IMR-90 (cell line): Measurements from ENCODE around the gene FAM98C. TPM values are rescaled to one million over a fixed set of nuclear protein-coding genes. Genes with fewer than 3 reads are reported as not detected.

Experiments used
- ATAC-seq: fragments of 200-7000 bp; cut with Tn5 transposase; 2 replicates; pipeline ENCODE4 v1.9.1; 2020; ENCODE audit warnings: low read depth, mild to moderate bottlenecking, moderate library complexity
- BruUV-seq: library from RNA; stranded (reverse); fragments of 400-500 nt; replicated peaks from 2 replicates; lab custom pipeline; 2021; lab: Mats Ljungman, UMichigan
- CTCF ChIA-PET: fragments of 300-600 bp; formaldehyde crosslinking; extraction: SDS; loops from one replicate; lab custom pipeline; 2021; ENCODE audit warnings: antibody characterized with exemption; lab: Yijun Ruan, JAX
- POLR2A ChIA-PET: fragments of 300-600 bp; sonication (Branson Sonifier 250); formaldehyde crosslinking; loops from one replicate; lab custom pipeline; 2022; ENCODE audit warnings: antibody characterized with exemption; ENCODE audit not compliant: unreplicated experiment; lab: Charles Lee
- DNase-seq: peaks from one replicate; pipeline ENCODE4 v3.0.0; 2013
- H2AFZ ChIP-seq: replicated peaks from 2 replicates; pipeline ENCODE3; 2013; ENCODE audit warnings: low read length, mild to moderate bottlenecking; ENCODE audit not compliant: poor library complexity
- H2AK5ac ChIP-seq: 2 replicates; pipeline ENCODE4 v1.6.1; 2013; ENCODE audit warnings: low read depth, low read length, inconsistent platforms
- H2AK9ac ChIP-seq: replicated peaks from 2 replicates; pipeline ENCODE3; 2013; ENCODE audit warnings: mild to moderate bottlenecking, low read depth, low read length, moderate library complexity; ENCODE audit not compliant: poor library complexity
- H2BK120ac ChIP-seq: 2 replicates; pipeline ENCODE4 v1.6.1; 2013; ENCODE audit warnings: low read depth, low read length, inconsistent platforms
- H2BK15ac ChIP-seq: 3 replicates; pipeline ENCODE4 v1.6.1; 2013; ENCODE audit warnings: low read depth, low read length, inconsistent platforms
- H2BK20ac ChIP-seq: 2 replicates; pipeline ENCODE4 v1.6.1; 2013; ENCODE audit warnings: low read depth, mild to moderate bottlenecking, inconsistent platforms, low read length, moderate library complexity
- H2BK5ac ChIP-seq: 2 replicates; pipeline ENCODE4 v1.6.1; 2013; ENCODE audit warnings: mild to moderate bottlenecking, low read depth, low read length, inconsistent platforms; ENCODE audit not compliant: poor library complexity, severe bottlenecking
- H3K14ac ChIP-seq: replicated peaks from 2 replicates; pipeline ENCODE4 v1.6.1; 2013; ENCODE audit warnings: low read depth, low read length, inconsistent platforms
- H3K18ac ChIP-seq: 2 replicates; pipeline ENCODE4 v1.6.1; 2013; ENCODE audit warnings: low read depth, low read length, control low read depth
- H3K23ac ChIP-seq: 2 replicates; pipeline ENCODE4 v1.6.1; 2013; ENCODE audit warnings: low read depth, low read length, inconsistent platforms
- H3K27ac ChIP-seq: 2 replicates; pipeline ENCODE4 v1.5.1; 2013; ENCODE audit warnings: mild to moderate bottlenecking, control low read depth, low read length; ENCODE audit not compliant: insufficient read depth
- H3K27me3 ChIP-seq: 2 replicates; pipeline ENCODE4 v1.6.1; 2013; ENCODE audit warnings: low read length; ENCODE audit not compliant: control insufficient read depth, insufficient read depth
- H3K36me3 ChIP-seq: 2 replicates; pipeline ENCODE4 v1.6.1; 2013; ENCODE audit warnings: low read length, mixed read lengths; ENCODE audit not compliant: control insufficient read depth, insufficient read depth
- H3K4ac ChIP-seq: 2 replicates; pipeline ENCODE4 v1.6.1; 2013; ENCODE audit warnings: low read depth, low read length, inconsistent platforms
- H3K4me1 ChIP-seq: 2 replicates; pipeline ENCODE4 v1.6.1; 2013; ENCODE audit warnings: low read length, mixed read lengths; ENCODE audit not compliant: control insufficient read depth, insufficient read depth
- H3K4me2 ChIP-seq: 2 replicates; pipeline ENCODE4 v1.6.1; 2013; ENCODE audit warnings: low read depth, mild to moderate bottlenecking, control low read depth, low read length, moderate library complexity
- H3K4me3 ChIP-seq: 2 replicates; pipeline ENCODE4 v1.5.1; 2013; ENCODE audit warnings: low read depth, mild to moderate bottlenecking, control low read depth, low read length, moderate library complexity; ENCODE audit not compliant: insufficient read depth
- H3K56ac ChIP-seq: 2 replicates; pipeline ENCODE4 v1.6.1; 2013; ENCODE audit warnings: low read length, inconsistent platforms; ENCODE audit not compliant: insufficient read depth; ENCODE audit errors: extremely low read depth
- H3K79me1 ChIP-seq, 2 experiments: 2 replicates each; pipeline ENCODE4 v1.6.1; 2013; ENCODE audit warnings: low read length in 2 of 2, inconsistent platforms in 1 of 2, low read depth in 1 of 2
- H3K9ac ChIP-seq: 2 replicates; pipeline ENCODE4 v1.6.1; 2013; ENCODE audit warnings: low read depth, low read length, control low read depth
- H3K9me1 ChIP-seq: 2 replicates; pipeline ENCODE4 v1.6.1; 2013; ENCODE audit warnings: low read length, inconsistent platforms; ENCODE audit not compliant: insufficient read depth
- H3K9me3 ChIP-seq: 2 replicates; pipeline ENCODE4 v1.6.1; 2013; ENCODE audit warnings: low read length; ENCODE audit not compliant: control insufficient read depth, insufficient read depth
- H4K20me1 ChIP-seq: 2 replicates; pipeline ENCODE4 v1.6.1; 2013; ENCODE audit warnings: low read length, inconsistent platforms; ENCODE audit not compliant: insufficient read depth
- H4K5ac ChIP-seq: 2 replicates; pipeline ENCODE4 v1.6.1; 2013; ENCODE audit warnings: mild to moderate bottlenecking, low read depth, low read length, control low read depth
- H4K8ac ChIP-seq, 2 experiments: 2 replicates each; pipeline ENCODE4 v1.6.1; 2013; ENCODE audit warnings: low read depth in 2 of 2, low read length in 2 of 2, control low read depth in 1 of 2, inconsistent platforms in 1 of 2
- H4K91ac ChIP-seq: 2 replicates; pipeline ENCODE4 v1.6.1; 2013; ENCODE audit warnings: low read depth, low read length, inconsistent platforms; ENCODE audit not compliant: insufficient read depth
- BHLHE40 ChIP-seq: fragments of 150-350 bp; IDR thresholded peaks from 2 replicates; pipeline ENCODE4 v1.6.1; 2016; ENCODE audit warnings: mild to moderate bottlenecking, low read depth, low read length
- CEBPB ChIP-seq: IDR thresholded peaks from 2 replicates; pipeline ENCODE4 v1.6.1; 2012; ENCODE audit warnings: low read depth, low read length, improper control_type of control experiment
- CHD1 ChIP-seq: IDR thresholded peaks from 2 replicates; pipeline ENCODE4 v1.6.1; 2012; ENCODE audit warnings: low read depth, low read length, improper control_type of control experiment
- CTCF ChIP-seq: conservative IDR thresholded peaks from 2 replicates; pipeline ENCODE4 v1.5.1; 2012; ENCODE audit warnings: mild to moderate bottlenecking, low read depth, low read length, improper control_type of control experiment
- ELK1 ChIP-seq: fragments of 150-350 bp; IDR thresholded peaks from 2 replicates; pipeline ENCODE4 v1.6.1; 2016; ENCODE audit warnings: low read depth, mild to moderate bottlenecking, low read length, moderate library complexity, borderline replicate concordance
- MAFK ChIP-seq: IDR thresholded peaks from 2 replicates; pipeline ENCODE4 v1.6.1; 2012; ENCODE audit warnings: low read depth, low read length, improper control_type of control experiment
- MAZ ChIP-seq: IDR thresholded peaks from 2 replicates; pipeline ENCODE4 v1.6.1; 2012; ENCODE audit warnings: low read depth, mild to moderate bottlenecking, low read length, improper control_type of control experiment, moderate library complexity, borderline replicate concordance
- MXI1 ChIP-seq: IDR thresholded peaks from 2 replicates; pipeline ENCODE4 v1.6.1; 2012; ENCODE audit warnings: low read depth, mild to moderate bottlenecking, low read length, moderate library complexity, borderline replicate concordance
- NFE2L2 ChIP-seq: fragments of 150-350 bp; IDR thresholded peaks from 2 replicates; pipeline ENCODE4 v1.6.1; 2016; ENCODE audit warnings: low read depth, mild to moderate bottlenecking, low read length
- POLR2A ChIP-seq: IDR thresholded peaks from 2 replicates; pipeline ENCODE4 v1.6.1; 2012; ENCODE audit warnings: mild to moderate bottlenecking, low read depth, low read length
- RAD21 ChIP-seq: IDR thresholded peaks from 2 replicates; pipeline ENCODE4 v1.6.1; 2012; ENCODE audit warnings: low read length, improper control_type of control experiment
- RCOR1 ChIP-seq: IDR thresholded peaks from 2 replicates; pipeline ENCODE4 v1.6.1; 2012; ENCODE audit warnings: mild to moderate bottlenecking, low read length, improper control_type of control experiment; ENCODE audit not compliant: insufficient replicate concordance
- RFX5 ChIP-seq: IDR thresholded peaks from 2 replicates; pipeline ENCODE4 v1.8.0; 2012; ENCODE audit warnings: low read depth, mild to moderate bottlenecking, low read length, moderate library complexity
- SMC3 ChIP-seq: fragments of 150-350 bp; IDR thresholded peaks from 2 replicates; pipeline ENCODE4 v1.6.1; 2016; ENCODE audit warnings: low read depth, mild to moderate bottlenecking, antibody characterized with exemption, low read length, moderate library complexity
- USF2 ChIP-seq: fragments of 150-350 bp; IDR thresholded peaks from 2 replicates; pipeline ENCODE4 v1.6.1; 2017; ENCODE audit warnings: mild to moderate bottlenecking, antibody characterized with exemption, low read length, low read depth
- WGBS, 2 experiments: methylation state at CpG; one replicate each; pipeline versions ENCODE4 v1.1.5 to v1.1.7; 2013; ENCODE audit warnings: missing lambda C conversion rate in 2 of 2; ENCODE audit not compliant: insufficient read length in 1 of 2; ENCODE audit errors: extremely low coverage in 2 of 2; 5-methylcytosine and 5-hydroxymethylcytosine counted together
- dilution Hi-C: fragments of 300-500 bp; cut with HindIII; formaldehyde crosslinking; loops from one replicate; pipeline ENCODE4 v1.14.3; 2018; ENCODE audit warnings: low sequenced_read_pairs; ENCODE audit not compliant: unreplicated experiment
- in situ Hi-C: fragments of 300-500 bp; cut with MboI; formaldehyde crosslinking; loops from 3 replicates; pipeline ENCODE4 v1.14.3; 2019; ENCODE audit warnings: low sequenced_read_pairs, inconsistent platforms, mixed read lengths
- intact Hi-C: fragments of 100-400 bp; cut with micrococcal nuclease; formaldehyde crosslinking; loops from 2 replicates; pipeline ENCODE4 v1.10.0; 2022
- polyA plus RNA-seq, 3 experiments: library from polyadenylated mRNA; depleted of rRNA; stranded (reverse); fragments of >200 nt; gene quantifications; 2 replicates each; pipeline ENCODE4 v1.2.3, GENCODE V29; 2012; ENCODE audit warnings: low replicate concordance in 1 of 3
- total RNA-seq: library from RNA; depleted of rRNA; stranded (reverse); fragments of >200 nt; gene quantifications from 2 replicates; pipeline ENCODE4 v1.2.3, GENCODE V29; 2012

FAM98C gene
- total and polyA plus RNA-seq, 2 of the 4 experiments (the other 2 are of a cell fraction), result 3.6 to 17.9 TPM

- no peaks in the 10 kb centered on the region for H3K9me1 ChIP-seq
- no peak for ATAC-seq
- no peak for DNase-seq
- H2AFZ ChIP-seq, result no peak overlapping the region
- no peak overlapping the region for H3K4me3 ChIP-seq
- dilution Hi-C loops (no loop called here), intact Hi-C loops (no loop called here), in situ Hi-C loops (no loop called here)
- H3K18ac ChIP-seq, result no peak overlapping the region
- no peaks in the 10 kb centered on the region for H3K4me1 ChIP-seq
- H2AK5ac ChIP-seq, result no peak overlapping the region
- no peaks in the 10 kb centered on the region for H4K20me1 ChIP-seq
- ChIA-PET POLR2A (no interaction called here), CTCF (no interaction called here)
- no peak overlapping the region for H3K4ac ChIP-seq
- no peak overlapping the region for H4K8ac ChIP-seq
- no peak overlapping the region for H2BK20ac ChIP-seq
- H3K27me3 ChIP-seq, result peaks cover 18% of the 10 kb centered on the region
- H4K91ac ChIP-seq, result no peak overlapping the region
- H3K4me2 ChIP-seq, result no peak overlapping the region
- no peak overlapping the region for H2AK9ac ChIP-seq
- H2BK5ac ChIP-seq, result no peak overlapping the region
- no peak overlapping the region for H2BK15ac ChIP-seq
- H4K5ac ChIP-seq, result no peak overlapping the region
- H3K9me3 ChIP-seq, result no peaks in the 10 kb centered on the region
- H3K79me1 ChIP-seq, result no peaks in the 10 kb centered on the region
- H3K14ac ChIP-seq, result no peak overlapping the region
- no peaks in the 10 kb centered on the region for H3K36me3 ChIP-seq
- H3K23ac ChIP-seq, result no peak overlapping the region
- 40% methylated on average over 1 of the region's 2 CpGs; no CpG with 5 or more reads in 1 of the 2 experiments for WGBS, 2 experiments
- H3K27ac ChIP-seq, result no peak overlapping the region
- no peak overlapping the region for H3K56ac ChIP-seq
- H3K9ac ChIP-seq, result no peak overlapping the region
- no TSS peak for BruUV-seq
- no peak overlapping the region for H2BK120ac ChIP-seq
- TF ChIP-seq MXI1, result no peak
- TF ChIP-seq RFX5, result no peak
- no peak for TF ChIP-seq CEBPB
- no peak for TF ChIP-seq CTCF
- no peak for TF ChIP-seq MAZ
- TF ChIP-seq NFE2L2, result no peak
- TF ChIP-seq POLR2A, result no peak
- no peak for TF ChIP-seq MAFK
- TF ChIP-seq USF2, result no peak
- TF ChIP-seq BHLHE40, result no peak
- no peak for TF ChIP-seq SMC3
- TF ChIP-seq RAD21, result no peak
- TF ChIP-seq ELK1, result no peak
- no peak for TF ChIP-seq RCOR1
- TF ChIP-seq CHD1, result no peak
Observed at GRCh38 chr19:38437917-38438316, 35.0 kb downstream of the FAM98C start.
